HL-60 (cell line): ENCODE results near the gene PDS5B.

Source experiments
- DNase-seq, 2 experiments: peaks; one replicate each; pipeline ENCODE4 v3.0.0-alpha.2; 2010 to 2020; ENCODE audit warnings: low read depth in 1 of 2, low spot score in 1 of 2
- H3K27ac ChIP-seq: fragments of 250-450 bp; sonication (Bioruptor Pico); replicated peaks from 2 replicates; pipeline ENCODE4 v1.5.1; 2020; ENCODE audit warnings: mild to moderate bottlenecking, moderate library complexity
- H3K27me3 ChIP-seq: fragments of 250-450 bp; sonication (Bioruptor Pico); 2 replicates; pipeline ENCODE4 v1.5.1; 2021; ENCODE audit warnings: mild to moderate bottlenecking, moderate library complexity; ENCODE audit not compliant: insufficient read depth, poor library complexity, severe bottlenecking
- H3K4me3 ChIP-seq: replicated peaks from 2 replicates; pipeline ENCODE4 v1.5.1; 2011; ENCODE audit warnings: mild to moderate bottlenecking, control low read depth, low read length; ENCODE audit not compliant: insufficient read depth
- GABPA ChIP-seq: IDR thresholded peaks from 2 replicates; pipeline ENCODE4 v1.6.1; 2012; ENCODE audit warnings: low read depth
- POLR2AphosphoS5 ChIP-seq: IDR thresholded peaks from 2 replicates; pipeline ENCODE4 v1.6.1; 2012; ENCODE audit warnings: low read depth
- SPI1 ChIP-seq: IDR thresholded peaks from 2 replicates; pipeline ENCODE4 v1.6.1; 2012; ENCODE audit warnings: low read depth, mild to moderate bottlenecking, borderline replicate concordance
- TF ChIP-seq, protein P1 (sequence below): IDR thresholded peaks from 2 replicates; pipeline ENCODE4 v1.6.1; 2012; ENCODE audit warnings: low read depth; ENCODE audit not compliant: insufficient replicate concordance
- TF ChIP-seq, protein P2 (sequence below): IDR thresholded peaks from one replicate; pipeline ENCODE4 v1.5.1; 2011; ENCODE audit warnings: low read length, control low read depth, inconsistent platforms; ENCODE audit not compliant: insufficient read depth

Gene PDS5B

DNA sequence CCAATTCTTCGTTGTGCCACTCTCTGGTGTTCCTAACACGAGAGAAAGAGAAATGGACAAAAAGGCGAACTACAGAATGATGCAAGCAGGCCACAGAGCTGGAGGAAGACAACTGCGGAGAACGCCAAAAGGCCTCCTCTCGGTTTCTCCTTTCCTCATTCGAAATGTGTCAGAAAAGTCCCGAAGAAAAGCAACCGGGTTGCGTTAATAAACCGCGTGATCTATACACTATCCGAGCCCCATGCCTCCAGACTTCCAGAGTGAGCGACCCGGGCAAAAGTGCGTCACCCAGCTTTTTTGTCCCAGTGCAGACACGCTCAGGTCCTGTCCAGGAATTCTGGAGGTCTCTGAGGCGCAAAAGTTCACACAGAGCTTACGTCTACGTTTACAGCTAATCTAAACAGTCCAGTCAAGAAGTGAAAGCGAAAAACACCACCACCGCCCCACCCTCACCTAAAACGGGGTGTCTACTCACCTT is 48.1 kb upstream of the PDS5B start:
- peak overlapping the region; percentile 93 for H3K27ac ChIP-seq
- peak in 1 of 2 experiments; percentile 49 for DNase-seq
- TF ChIP-seq, protein P1, sequence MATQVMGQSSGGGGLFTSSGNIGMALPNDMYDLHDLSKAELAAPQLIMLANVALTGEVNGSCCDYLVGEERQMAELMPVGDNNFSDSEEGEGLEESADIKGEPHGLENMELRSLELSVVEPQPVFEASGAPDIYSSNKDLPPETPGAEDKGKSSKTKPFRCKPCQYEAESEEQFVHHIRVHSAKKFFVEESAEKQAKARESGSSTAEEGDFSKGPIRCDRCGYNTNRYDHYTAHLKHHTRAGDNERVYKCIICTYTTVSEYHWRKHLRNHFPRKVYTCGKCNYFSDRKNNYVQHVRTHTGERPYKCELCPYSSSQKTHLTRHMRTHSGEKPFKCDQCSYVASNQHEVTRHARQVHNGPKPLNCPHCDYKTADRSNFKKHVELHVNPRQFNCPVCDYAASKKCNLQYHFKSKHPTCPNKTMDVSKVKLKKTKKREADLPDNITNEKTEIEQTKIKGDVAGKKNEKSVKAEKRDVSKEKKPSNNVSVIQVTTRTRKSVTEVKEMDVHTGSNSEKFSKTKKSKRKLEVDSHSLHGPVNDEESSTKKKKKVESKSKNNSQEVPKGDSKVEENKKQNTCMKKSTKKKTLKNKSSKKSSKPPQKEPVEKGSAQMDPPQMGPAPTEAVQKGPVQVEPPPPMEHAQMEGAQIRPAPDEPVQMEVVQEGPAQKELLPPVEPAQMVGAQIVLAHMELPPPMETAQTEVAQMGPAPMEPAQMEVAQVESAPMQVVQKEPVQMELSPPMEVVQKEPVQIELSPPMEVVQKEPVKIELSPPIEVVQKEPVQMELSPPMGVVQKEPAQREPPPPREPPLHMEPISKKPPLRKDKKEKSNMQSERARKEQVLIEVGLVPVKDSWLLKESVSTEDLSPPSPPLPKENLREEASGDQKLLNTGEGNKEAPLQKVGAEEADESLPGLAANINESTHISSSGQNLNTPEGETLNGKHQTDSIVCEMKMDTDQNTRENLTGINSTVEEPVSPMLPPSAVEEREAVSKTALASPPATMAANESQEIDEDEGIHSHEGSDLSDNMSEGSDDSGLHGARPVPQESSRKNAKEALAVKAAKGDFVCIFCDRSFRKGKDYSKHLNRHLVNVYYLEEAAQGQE = peak; percentile 12
- TF ChIP-seq SPI1 (no peak), POLR2AphosphoS5 (peak; percentile 28; the same call in 1 of the 2 replicates), GABPA (no peak)
- TF ChIP-seq, protein P2, sequence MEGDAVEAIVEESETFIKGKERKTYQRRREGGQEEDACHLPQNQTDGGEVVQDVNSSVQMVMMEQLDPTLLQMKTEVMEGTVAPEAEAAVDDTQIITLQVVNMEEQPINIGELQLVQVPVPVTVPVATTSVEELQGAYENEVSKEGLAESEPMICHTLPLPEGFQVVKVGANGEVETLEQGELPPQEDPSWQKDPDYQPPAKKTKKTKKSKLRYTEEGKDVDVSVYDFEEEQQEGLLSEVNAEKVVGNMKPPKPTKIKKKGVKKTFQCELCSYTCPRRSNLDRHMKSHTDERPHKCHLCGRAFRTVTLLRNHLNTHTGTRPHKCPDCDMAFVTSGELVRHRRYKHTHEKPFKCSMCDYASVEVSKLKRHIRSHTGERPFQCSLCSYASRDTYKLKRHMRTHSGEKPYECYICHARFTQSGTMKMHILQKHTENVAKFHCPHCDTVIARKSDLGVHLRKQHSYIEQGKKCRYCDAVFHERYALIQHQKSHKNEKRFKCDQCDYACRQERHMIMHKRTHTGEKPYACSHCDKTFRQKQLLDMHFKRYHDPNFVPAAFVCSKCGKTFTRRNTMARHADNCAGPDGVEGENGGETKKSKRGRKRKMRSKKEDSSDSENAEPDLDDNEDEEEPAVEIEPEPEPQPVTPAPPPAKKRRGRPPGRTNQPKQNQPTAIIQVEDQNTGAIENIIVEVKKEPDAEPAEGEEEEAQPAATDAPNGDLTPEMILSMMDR = no peak
- no peaks in the 10 kb centered on the region for H3K27me3 ChIP-seq
- peak overlapping the region; percentile 88 for H3K4me3 ChIP-seq

DNA sequence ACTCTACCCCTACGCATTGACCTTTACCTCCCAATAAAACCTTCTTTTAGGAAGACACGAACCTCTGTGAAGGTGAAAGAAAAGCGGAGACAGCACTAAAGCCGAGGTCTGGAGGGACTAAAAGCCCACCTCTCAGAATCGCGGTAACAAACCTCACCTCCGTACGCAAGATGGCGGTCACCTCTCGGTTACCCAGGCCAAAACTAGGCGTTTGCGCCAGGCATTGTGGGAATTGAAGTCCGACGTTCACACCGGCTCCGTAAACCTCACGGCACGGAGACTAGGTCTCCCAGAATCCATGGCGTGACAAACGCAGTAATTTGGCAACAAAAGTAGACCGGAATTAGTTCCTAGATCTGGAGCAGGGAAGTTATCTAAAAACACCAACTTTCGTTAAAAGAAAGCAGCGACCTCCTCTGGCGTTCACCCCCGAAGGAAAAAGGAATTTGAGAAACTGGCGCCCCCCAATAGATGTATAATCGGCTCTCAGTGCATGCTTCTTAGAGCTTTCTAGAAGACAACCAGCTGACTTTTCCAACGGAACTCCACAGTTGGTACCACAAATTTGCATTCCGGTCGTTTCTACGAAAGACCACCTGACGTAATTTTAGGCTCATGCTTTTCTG is 47.5 kb upstream of the PDS5B start, which contains the start of gene N4BP2L2:
N4BP2L2 (minus strand) TSS at position 175 of the 626 bp plus-strand sequence. CDS start 1,768 bp downstream, outside the sequence.
- Histone ChIP-seq H3K27me3 (no peaks in the 10 kb centered on the region), H3K4me3 (peak within 1 kb of the TSS; percentile 88), H3K27ac (peak within 1 kb of the TSS; percentile 93)
- peak; percentile 79; the same call in 1 of the 2 replicates for TF ChIP-seq POLR2AphosphoS5
- peak; percentile 31; the same call in 1 of the 2 replicates for TF ChIP-seq SPI1
- TF ChIP-seq GABPA = 0 out of 2 replicates have a peak, but pooled peaks have one; percentile 40
- TF ChIP-seq, protein P2 = no peak
- TF ChIP-seq, protein P1 = no peak
- DNase-seq = peak; percentile 87 to 99

DNA sequence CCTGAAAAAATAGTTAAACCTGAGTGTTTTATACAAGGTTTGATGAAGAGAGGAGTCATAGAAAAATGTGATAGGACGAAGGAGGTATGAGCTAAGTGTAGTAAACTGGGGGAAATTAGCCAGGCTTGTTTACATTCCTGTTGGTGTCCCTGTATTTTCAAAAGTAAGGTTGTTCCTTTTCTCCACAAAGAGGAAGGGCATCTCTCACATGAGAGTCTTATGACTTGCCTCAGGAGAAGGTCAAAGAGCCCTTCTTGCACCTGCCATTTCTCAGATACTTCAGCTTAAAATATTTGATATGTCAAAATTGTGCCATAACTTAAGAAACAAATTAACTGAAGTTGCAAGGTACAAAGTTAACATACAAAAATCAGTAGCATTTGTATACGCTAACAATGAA is 44.0 kb upstream of the PDS5B start:
- no peak overlapping the region for H3K4me3 ChIP-seq
- H3K27me3 ChIP-seq = no peaks in the 10 kb centered on the region
- peak in 1 of 2 experiments; percentile 11 for DNase-seq
- TF ChIP-seq POLR2AphosphoS5 = no peak
- TF ChIP-seq, protein P2 = no peak
- TF ChIP-seq, protein P1 = no peak
- TF ChIP-seq SPI1 = no peak
- TF ChIP-seq GABPA = no peak
- no peak overlapping the region for H3K27ac ChIP-seq
